NCI-H526 treated with DMSO at 0.1 percent for 48 hours (cell line): ENCODE results near the gene FAM234B.

ENCODE experiments used
- DNase-seq: peaks from one replicate; lab custom pipeline; 2025; lab: John Stamatoyannopoulos, UW

Gene FAM234B

DNA sequence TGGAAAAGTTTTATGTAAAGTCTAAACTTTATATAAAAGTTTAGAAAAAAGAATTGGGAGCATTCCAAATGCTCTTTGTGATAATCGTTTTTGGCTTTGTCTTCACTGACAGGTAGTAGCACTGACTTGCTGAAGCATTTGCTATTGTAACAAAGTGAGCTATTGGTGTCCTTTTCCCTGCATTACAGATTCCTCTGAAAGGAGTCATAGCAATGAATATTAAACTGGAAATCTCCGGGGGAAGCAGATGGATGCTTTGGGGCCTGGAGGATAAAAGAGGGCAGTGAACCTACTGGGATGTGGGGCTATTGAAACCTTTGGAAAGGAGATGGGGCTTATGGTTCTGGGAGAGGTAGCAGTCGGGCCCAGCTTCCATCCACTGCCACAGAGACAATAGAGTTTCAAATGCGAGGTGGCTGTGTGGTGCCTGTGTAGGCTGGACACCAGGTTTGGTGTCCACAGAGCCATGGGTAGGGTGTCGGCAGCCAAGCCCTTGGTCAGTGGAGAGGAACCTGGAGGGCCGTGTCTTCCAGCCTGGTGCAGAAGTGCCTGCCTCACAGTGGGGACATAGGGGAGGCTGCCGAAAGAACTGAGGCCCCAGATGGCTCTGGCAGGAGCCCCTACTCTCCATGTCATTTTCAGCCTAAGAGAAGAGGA is 49.1 kb downstream of the FAM234B start:
- DNase-seq = no peak

GRCh38 chr12:13093848-13094220 is 49.7 kb downstream of the FAM234B start:
- DNase-seq = no peak

GRCh38 chr12:13094367-13094766 is 50.2 kb downstream of the FAM234B start:
- DNase-seq = no peak

GRCh38 chr12:13095266-13095995 is 51.2 kb downstream of the FAM234B start:
- no peak for DNase-seq

DNA sequence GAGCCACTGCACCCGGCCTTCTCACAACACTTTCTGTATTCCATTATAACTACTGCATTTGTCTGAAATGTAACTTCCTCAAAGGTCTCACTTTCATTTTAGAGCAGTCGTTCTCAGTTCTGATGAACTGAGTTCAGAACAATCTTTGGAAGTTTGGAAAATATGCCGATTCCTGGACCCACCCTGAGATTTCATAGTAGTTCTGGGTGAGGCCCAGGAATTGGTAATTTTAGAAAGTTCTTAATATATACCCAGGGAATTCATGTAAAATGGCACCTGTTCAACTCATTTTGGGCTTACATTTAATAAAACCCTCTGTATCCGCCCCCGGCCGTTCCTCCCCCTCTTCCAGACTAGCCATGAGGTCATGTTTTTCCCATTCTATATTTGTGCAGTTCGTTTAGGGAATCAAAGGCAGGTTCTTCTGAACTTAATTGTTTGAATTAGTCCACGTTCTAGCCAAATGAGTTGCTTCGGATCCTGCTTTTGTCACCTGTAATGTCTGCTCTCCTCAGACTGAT is 53.4 kb downstream of the FAM234B start:
- DNase-seq = no peak

DNA sequence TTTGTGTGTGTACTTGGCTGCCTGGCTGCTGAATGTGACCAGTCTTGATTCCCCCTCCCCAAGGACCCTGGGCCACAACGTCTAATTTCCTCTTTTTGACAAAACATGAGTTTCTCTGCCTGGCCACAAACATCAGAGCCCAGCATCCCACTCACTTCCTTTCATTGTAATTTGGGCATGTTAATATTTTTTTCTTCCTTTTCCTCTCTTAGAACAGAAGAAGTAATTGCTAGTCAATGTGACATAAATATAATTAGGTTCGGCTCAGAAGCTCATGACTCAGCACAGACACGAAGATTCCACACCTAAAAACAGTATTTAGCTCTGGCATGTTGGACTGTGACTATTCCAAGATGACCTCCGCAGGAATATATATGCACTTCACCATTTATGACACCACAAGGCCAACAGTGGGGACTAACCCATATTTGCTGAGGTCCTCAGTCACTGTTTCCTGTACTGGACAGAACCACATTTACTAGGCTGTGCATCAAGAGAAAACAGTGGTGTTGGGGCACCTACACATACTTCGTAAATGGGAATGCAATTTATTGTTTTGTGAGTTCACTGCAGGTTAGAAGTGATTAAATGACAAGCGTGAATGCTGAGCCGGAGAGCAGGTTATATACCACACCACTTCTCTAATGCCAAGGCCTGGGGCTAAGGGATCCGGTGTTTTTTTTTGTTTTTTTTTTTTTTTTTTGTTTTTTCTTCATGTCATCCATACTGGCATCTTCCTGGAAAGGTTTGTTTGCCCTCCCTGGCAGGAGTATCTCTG is 55.1 kb downstream of the FAM234B start:
- no peak for DNase-seq

- DNase-seq = no peak
Observed at GRCh38 chr12:13099844-13100604, 55.8 kb downstream of the FAM234B start.

GRCh38 chr12:13100605-13100881 is 56.4 kb downstream of the FAM234B start:
- no peak for DNase-seq

GRCh38 chr12:13100882-13101769 is 56.9 kb downstream of the FAM234B start:
- peak; percentile 66 for DNase-seq

GRCh38 chr12:13101821-13102375 is 57.7 kb downstream of the FAM234B start:
- no peak for DNase-seq

GRCh38 chr12:13102461-13103195 is 58.4 kb downstream of the FAM234B start:
- DNase-seq = no peak

DNA sequence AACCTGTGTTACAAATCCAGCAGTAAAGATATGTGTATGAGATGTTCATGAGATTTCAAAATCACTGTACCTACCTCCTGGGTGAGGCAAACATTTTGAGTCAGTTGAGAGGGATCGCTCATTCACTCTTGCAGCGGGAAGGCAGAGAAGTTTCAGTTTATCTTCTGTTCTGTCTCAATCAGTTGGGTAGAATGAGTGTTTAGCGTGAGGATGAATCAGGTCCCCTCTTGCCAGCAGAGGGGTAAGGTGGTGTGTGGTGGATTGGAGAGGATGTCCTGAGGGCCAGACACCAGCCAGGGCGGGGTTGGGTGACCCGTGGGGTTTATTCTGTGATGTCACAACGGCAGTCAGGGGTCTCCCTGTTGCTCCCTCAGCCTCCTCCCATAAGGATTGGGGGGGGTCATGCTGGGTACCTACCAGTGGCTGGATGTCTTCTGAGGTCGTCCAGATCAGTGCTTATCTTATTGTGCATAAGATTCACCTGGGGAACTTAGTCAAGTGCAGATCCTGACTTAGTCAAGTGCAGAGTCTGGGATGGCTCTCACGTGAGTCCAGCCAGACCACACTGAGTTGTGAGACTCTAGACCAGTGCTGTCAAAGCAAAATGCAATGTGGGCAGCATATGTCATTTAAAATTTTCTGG is 59.3 kb downstream of the FAM234B start, which contains the start of gene GSG1:
Gene GSG1 (minus strand): TSS at position 277 of the 643 bp plus-strand sequence. CDS start 155 bp downstream, at position 122.
- DNase-seq = no peak

- DNase-seq = no peak
Observed at GRCh38 chr12:13104409-13104808, 60.2 kb downstream of the FAM234B start.

DNA sequence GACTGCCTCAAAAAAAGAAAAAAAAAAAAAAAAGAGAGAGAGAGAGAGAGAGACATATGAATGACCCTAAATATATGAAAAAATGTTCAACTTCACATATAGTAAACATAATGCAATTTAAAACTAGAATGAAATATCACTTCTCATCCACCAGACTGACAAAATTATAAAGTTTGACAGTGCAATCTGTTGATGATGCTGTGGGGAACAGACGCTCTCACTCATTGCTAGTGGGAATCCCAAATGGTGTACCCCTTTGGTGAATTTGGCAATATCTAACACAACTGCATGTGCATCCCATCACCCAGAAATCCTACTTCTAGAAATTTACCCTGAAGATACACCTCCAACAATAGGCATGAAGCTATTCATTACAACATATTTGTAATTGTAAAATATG is 61.6 kb downstream of the FAM234B start:
- DNase-seq = no peak

DNA sequence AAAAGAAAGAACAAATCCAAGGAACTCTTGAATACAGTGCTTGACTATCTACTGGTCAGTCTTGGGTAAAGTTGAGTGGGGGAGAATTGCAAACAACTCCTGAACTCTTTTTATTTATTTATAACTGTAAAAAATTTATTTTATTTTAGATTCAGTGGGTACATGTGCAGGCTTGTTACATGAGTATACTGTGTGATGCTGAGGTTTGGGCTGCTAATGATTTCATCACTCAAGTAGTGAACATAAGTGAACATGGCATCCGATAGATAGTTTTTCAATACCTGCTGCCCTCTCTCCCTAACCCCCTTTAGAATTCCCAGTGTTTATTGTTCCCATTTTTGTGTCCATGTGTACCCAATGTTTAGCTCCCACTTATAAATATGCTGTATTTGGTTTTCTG is 62.5 kb downstream of the FAM234B start:
- no peak for DNase-seq

DNA sequence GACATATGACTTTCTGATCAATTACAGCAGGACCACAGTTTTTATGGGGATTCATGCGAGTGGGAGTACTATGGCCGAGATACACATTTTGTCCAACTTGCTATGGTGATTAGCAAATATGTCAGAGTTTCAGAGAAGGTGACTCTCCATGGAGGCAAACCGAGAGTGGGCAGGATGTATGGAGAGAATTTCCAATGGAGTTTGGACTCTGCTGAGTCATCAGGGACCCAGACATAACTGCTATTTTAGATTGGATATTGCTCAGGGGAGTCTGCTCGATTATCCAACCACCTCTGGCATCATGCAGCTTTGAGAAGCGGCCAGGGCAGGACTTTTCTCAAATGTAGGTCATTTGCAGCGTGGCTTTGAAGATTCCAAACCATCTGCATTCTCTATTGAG is 68.8 kb downstream of the FAM234B start:
- DNase-seq = no peak

DNA sequence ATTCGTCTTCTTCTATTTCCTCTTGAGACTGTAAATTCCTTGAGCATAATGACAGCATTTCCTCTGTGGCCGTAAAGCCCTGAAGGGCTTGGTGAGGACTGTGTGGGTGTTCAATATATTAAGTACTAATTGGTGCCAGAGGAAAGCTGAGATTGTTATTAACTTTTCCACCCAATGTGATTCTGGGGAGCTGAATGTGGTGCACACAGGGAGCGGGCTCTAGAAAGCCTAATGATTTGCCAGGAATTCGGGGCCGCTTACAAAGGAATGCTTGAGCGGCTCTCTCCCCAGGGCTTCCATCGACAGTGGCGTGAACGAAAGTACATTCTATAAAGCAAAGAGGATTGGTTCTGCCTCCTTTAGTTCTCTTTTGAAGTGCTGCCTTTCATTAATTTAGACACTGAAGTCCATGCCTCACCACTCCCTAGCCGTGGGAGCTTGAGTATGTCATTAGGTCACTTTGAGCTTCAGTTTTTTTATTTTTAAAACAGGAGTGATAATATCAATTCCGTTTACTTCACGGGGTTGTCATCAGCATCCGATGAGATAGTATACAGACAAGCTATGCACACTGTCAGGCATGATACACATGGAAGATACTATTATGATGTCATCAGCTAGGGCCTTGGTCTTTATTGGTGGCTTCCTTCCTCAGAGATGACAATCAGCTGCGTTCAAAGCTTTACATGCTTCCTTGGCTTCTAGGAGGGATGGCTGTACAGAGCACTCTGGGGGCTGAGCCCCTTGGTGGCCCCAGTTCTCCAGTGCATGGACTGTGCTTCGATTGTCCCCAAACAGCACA is 70.3 kb downstream of the FAM234B start:
- DNase-seq = no peak

DNA sequence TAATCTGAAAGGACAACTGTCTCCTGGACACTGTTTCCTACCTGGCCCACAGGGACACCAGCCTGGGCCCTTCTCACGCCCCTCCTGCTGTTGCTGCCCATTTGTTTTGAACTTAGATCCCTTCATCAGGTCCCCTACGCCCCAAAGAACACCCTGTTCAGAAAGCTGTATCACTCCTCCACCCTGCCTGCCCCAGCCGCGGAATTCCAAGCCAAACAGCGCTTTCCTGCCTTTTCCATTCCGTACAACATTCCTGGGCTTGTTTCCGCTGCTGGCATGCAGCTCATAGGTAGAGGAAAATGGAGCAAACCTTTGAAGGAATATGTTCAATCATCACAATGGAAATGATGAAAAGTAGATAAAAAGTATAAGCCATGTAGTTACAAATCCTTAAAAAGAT is 72.1 kb downstream of the FAM234B start:
- no peak for DNase-seq

DNA sequence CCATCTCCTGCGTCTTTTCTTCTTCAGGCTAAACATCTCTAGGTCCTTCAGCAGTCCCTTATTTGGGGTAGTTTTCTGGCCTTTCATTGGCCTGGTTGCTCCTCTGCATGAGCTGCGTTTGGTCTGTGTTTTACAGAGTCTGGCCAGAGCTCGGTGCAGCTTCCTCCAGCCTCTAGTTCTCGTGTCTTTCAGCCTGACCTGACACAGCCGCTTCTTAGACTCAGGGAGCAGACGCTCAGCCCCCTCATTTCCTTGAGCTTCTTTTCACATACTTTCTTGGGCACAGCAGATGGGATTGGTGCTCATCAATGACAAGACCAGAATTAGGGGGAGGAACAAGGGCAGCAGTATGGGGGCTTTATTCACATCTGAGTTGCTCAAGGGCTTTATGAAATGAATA is 72.8 kb downstream of the FAM234B start:
- no peak for DNase-seq
